GM19043 (cell line): Measurements from ENCODE around the gene TDRD9.
"Not testable (repeated sequence)": the region's sequence is repeated elsewhere in the genome, so short reads cannot be mapped to it uniquely, and the experiment has no call there.

Experiments
- ATAC-seq: cut with Tn5 transposase; IDR thresholded peaks from one replicate; pipeline ENCODE4 v1.9.1; 2021; ENCODE audit warnings: low read depth; ENCODE audit not compliant: unreplicated experiment

Gene TDRD9, protein sequence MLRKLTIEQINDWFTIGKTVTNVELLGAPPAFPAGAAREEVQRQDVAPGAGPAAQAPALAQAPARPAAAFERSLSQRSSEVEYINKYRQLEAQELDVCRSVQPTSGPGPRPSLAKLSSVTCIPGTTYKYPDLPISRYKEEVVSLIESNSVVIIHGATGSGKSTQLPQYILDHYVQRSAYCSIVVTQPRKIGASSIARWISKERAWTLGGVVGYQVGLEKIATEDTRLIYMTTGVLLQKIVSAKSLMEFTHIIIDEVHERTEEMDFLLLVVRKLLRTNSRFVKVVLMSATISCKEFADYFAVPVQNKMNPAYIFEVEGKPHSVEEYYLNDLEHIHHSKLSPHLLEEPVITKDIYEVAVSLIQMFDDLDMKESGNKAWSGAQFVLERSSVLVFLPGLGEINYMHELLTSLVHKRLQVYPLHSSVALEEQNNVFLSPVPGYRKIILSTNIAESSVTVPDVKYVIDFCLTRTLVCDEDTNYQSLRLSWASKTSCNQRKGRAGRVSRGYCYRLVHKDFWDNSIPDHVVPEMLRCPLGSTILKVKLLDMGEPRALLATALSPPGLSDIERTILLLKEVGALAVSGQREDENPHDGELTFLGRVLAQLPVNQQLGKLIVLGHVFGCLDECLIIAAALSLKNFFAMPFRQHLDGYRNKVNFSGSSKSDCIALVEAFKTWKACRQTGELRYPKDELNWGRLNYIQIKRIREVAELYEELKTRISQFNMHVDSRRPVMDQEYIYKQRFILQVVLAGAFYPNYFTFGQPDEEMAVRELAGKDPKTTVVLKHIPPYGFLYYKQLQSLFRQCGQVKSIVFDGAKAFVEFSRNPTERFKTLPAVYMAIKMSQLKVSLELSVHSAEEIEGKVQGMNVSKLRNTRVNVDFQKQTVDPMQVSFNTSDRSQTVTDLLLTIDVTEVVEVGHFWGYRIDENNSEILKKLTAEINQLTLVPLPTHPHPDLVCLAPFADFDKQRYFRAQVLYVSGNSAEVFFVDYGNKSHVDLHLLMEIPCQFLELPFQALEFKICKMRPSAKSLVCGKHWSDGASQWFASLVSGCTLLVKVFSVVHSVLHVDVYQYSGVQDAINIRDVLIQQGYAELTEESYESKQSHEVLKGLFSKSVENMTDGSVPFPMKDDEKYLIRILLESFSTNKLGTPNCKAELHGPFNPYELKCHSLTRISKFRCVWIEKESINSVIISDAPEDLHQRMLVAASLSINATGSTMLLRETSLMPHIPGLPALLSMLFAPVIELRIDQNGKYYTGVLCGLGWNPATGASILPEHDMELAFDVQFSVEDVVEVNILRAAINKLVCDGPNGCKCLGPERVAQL (N-terminal part only)

GRCh38 chr14:103928011-103928890 is at the start of gene TDRD9:
TDRD9 (plus strand) TSS chr14:103928456; CDS start chr14:103928510, 54 bp downstream.
- ATAC-seq = no peak

GRCh38 chr14:103879118-103879569 is 49.1 kb upstream of the TDRD9 start:
- ATAC-seq = no peak

DNA sequence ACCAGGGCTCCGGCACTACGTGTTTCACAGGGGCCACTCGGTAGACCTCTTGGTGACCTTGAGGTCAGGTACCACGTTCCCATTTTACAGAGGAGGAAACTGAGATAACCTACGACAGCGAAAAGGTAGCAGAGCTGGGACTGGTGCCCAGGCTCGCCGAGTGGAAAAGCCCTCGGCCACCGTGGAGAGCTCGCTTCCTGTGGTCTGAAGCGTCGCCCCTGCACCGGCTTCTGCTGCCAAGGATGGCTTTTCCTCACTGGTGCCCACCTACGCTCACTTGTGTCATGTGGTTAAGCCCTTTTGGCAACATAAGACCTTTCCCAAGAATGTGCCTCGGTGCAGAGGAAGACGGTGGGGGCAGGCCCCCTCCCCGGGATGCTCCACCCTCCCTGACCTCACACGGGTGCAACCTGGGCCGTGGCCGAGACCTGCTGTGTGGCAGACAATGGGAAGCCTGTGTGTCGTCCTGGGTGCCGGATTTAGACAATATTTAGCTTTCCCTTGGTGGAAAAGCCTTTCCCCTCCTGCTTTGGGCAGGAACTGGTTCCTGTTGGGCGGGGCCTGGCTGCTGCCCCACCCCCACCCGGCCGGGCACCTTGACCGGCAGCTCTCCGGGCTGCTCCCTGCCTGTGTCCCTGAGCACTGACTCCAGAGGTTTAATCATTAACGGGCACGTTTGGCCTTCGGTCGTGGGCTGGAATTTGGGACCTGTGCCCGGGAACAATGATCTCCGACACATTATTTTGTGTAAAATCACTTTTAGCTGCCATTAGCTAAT is 48.5 kb upstream of the TDRD9 start:
- ATAC-seq = no peak

DNA sequence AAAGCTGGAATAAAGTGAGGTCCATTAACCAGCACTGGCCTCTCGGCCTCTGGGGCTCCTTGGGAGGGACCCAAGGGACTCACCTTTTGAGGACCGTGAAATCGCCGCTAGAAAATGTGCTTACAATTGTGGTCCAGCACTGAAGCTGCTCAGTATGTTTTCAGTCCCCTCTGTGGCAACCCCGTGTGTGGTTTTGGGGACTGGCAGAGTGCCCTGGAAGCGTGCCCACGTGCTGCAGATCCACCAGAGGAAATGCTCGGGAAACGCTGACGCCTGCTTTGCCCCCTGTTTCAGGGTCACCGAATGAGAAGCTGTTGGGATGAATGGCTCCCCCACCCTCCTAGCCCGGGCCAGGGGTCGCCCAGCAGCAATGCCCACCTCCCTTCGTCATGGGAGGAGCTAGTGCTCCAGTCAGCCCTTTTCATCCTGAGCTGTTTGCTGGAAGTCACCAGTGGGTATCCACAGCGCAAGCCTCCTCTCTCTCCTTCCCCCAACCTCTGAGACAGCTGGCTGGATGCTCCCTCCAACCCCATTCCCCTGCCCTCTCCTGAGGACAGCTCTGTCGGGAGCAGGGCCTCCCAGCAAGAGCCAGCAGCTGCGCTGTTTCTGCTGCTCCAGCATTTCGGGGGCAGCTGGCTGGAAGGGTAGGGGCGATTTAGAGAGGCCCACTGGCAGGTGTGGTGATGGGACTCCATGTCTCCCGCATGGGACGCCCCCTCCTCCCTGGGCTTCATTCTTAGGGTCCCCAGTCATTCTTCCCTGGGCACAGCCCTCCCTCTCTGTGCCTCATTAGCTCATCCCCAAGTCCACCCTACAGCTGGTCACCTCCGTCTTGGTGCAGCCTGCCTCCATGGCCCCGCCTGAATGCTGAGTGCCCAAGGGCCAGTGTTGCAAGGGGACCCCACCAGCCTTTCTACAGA is 47.6 kb upstream of the TDRD9 start:
- no peak for ATAC-seq

GRCh38 chr14:103881268-103882201 is 46.7 kb upstream of the TDRD9 start:
- ATAC-seq = no peak

GRCh38 chr14:103882503-103883262 is 45.6 kb upstream of the TDRD9 start:
- no peak for ATAC-seq

GRCh38 chr14:103883263-103883523 is 45.1 kb upstream of the TDRD9 start:
- no peak for ATAC-seq

- no peak for ATAC-seq
These were observed 43.4 kb upstream of the TDRD9 start for GRCh38 chr14:103884854-103885253.

- no peak for ATAC-seq
These were observed 42.7 kb upstream of the TDRD9 start for GRCh38 chr14:103885509-103885932.

- no peak for ATAC-seq
These were observed 41.7 kb upstream of the TDRD9 start for GRCh38 chr14:103886304-103887169.

- ATAC-seq = no peak
These were observed 41.1 kb upstream of the TDRD9 start for GRCh38 chr14:103887170-103887501.

GRCh38 chr14:103887557-103888115 is 40.6 kb upstream of the TDRD9 start:
- ATAC-seq = no peak

GRCh38 chr14:103889002-103889312 is 39.3 kb upstream of the TDRD9 start:
- not testable (repeated sequence) for ATAC-seq

- ATAC-seq = no peak
These were observed 38.8 kb upstream of the TDRD9 start for GRCh38 chr14:103889313-103890051.

- ATAC-seq = no peak
These were observed 38.2 kb upstream of the TDRD9 start for GRCh38 chr14:103890052-103890371.
